ENCODE data around the gene DLX3.

DLX3 gene

DNA sequence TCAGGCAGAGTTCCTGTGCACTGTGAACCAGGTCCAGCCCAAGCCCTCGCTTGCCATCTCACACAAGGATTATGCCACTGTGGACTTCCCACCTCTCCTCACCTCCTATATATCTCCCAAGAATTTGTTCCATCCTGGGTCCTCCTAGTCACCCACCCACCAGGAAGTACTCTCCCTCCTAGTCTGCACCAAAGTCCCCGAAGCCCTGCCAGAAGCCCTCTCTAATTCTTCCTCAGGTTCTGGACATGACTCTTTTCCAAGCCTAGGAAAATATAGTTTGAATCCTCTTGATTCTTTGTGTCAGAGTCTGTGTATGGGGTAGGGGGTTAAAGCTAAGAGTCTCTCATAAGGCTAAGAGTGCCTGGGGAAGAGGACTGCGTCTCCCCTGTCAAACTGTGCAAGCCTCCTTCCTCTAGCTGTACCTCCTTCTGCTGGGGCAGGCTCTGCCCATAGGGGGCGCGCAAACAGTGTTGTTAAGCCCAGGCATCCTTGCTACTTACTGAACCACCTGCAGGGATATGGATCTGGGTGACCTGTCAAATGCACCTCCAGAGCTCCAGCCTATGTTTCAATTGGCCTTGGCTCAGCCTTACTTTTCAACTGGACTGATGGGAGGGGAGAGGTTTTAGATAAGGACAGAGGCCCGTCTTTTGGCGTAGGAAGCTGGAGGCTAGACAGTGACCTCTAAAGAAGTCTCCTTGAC, 42.7 kb downstream of the DLX3 start:
- DNase-seq, result peak; percentile 49

DNA sequence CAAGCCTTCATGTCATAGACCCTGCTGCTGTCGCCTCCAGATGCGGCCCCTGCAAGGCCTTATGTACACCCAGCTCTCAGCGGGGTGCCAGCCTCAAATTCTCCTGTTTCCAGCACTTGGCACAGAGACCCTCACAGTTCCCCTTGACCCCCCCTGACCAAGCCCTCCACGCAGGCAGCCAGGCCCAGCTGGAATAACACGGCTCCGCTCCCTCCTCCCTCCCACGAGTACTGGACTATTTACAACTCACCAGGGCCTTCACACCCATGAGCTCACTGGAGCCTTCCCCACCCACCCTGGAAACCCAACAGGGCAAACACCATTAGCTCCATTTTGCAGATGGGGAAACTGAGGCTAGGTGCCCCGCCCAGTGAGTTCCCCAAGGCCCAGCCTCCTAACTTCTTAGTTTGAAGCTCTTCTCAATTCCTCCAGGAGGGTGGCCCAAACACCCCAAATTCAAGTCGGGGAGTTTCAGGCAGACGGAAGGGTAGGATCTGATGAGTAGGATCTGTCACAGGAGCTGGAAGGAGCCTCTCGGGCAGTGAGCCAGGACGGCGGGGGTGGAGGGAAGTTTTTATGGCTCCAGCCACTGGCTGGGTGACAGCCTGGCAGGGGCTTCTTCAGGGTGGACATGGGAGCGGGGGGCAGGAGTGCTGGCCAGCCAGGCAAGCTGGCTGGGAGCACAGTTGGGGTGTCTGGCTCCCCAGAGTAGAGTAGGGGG, 43.5 kb downstream of the DLX3 start:
- no peak for DNase-seq

GRCh38 chr17:49949634-49950033, 45.4 kb downstream of the DLX3 start:
- no peak for DNase-seq

DNA sequence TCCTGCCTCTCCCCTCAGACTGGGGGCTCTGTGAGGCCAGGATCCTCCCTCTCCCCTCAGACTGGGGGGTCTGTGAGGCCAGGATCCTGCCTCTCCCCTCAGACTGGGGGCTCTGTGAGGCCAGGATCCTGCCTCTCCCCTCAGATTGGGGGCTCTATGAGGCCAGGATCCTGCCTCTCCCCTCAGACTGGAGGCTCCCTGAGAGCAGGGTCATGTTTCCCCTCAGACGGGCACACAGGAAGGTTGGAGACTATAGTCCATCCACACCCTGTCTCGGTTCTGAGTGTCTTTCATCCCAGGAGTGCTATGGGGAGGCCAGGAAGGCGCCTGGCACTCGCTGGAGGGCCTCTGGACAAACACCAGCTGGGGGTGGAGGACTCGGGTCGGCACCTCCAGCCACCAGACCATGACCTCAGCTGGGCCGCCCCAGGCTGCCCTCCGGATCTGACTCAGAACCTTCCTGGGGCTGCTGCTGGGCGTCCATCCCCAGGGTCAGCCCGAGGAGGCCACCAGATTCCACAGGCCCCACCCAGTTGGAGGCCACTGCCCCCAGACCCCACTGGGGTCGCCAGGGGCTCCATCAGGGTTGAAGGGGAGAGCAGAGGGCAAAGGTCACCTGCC, 48.0 kb downstream of the DLX3 start:
- no peak for DNase-seq

DNA sequence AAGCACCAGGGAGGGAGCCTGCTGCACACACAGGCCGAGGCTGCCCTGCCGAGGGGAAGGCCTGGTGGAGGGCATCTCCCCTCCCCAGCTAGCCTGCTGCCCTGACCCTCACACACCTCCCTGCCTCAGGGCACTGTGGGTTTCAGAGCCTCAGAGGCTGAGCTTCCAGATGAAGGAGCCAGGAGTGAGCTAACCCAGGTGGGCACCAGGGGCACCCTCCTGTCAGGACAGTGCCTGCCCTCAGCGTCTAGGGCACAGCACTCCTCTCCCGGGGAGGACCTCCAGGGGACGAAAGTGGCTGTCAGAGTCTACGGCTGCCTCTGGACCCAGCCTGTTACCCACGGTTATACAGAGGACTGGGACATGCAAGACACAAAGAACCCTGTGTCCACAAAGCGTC, 48.8 kb downstream of the DLX3 start:
- DNase-seq, result no peak

- no peak for DNase-seq
These were observed 50.7 kb downstream of the DLX3 start for GRCh38 chr17:49944273-49944870.

DNA sequence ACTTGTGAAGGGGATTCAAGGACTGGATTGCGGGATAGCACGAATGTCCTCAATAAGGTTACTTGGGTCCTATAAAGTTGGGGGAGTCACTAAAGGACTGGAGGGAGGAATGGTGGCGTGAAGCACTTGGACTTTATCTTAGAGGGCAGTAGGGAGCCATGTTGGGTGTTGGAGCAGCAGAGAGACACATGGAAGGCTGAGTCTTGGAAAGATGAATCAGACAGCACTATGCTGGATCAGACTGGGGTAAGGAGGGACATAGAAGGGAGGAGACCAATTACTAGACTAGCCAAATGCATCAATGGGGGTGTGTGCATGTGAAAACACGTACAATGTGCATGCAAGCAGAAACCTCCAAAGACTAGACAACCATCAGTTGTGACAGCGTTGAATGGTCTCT, 52.1 kb downstream of the DLX3 start:
- no peak for DNase-seq

DNA sequence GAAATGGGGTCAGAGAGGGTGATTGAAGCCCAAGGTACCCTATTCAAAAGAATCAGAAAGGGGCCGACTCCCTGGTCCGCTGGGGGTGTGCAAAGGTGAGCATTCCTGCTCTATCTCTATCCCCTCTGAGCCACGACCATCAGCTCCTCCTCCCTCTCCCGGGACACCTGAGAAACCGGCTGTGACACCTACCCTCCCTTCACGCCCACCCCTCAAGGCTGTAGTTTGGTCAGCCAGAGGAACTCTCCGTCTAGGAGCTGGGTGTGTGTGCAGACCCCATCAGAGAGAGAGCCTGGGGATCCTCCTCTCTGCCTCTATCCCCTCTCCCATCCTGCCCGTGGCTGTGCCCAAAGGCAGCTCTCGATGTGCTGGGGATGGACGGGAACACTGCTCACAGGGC, 53.6 kb downstream of the DLX3 start:
- DNase-seq, result no peak
